ENCODE results near the gene TGOLN2.

TGOLN2 gene

GRCh38 chr2:85308896-85309555 lies 18.8 kb downstream of the TGOLN2 start:
- DNase-seq, result no peak

GRCh38 chr2:85308201-85308600 lies 19.6 kb downstream of the TGOLN2 start:
- no peak for DNase-seq

- DNase-seq, result no peak
Measured at GRCh38 chr2:85307527-85307897, 20.3 kb downstream of the TGOLN2 start.

DNA sequence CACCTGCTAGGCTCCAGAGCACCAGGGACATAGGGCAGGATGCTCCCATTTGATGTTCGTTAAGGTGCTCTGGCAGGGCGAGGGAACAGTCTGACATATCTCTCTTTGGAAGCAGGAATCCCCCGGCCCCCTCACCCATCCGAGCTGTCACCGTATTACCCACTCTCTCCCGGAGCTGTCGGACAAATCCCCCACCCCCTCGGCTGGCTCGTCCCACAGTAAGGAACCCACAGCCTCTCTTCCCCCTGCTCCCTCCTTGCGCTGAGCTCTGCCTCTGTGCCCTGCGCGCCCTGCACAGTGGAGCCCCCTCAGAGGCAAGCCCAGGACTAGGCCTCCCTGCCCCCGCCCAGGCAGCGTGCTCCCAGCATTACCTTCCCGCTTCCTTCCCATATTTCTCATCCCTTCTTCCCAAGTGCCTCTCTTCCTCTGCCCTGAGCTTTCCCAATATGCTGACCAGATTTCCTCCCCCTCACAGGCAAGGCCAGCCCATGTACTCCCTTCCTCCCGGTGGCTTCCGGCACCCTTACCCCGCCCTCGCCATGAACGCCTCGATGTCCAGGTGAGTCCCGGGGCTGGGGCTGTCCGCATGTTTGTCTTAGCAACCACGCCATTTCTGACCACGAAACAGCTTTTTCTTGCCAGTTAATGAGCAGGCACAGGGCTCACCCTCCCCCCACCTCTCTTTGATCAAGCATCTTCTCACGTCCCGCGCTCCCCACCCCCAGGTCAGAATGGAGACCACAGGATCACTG lies 23.8 kb downstream of the TGOLN2 start:
- DNase-seq, result no peak

GRCh38 chr2:85302121-85302520 lies 25.7 kb downstream of the TGOLN2 start:
- DNase-seq, result no peak

GRCh38 chr2:85291425-85292023 lies 36.3 kb downstream of the TGOLN2 start:
- DNase-seq, result no peak

DNA sequence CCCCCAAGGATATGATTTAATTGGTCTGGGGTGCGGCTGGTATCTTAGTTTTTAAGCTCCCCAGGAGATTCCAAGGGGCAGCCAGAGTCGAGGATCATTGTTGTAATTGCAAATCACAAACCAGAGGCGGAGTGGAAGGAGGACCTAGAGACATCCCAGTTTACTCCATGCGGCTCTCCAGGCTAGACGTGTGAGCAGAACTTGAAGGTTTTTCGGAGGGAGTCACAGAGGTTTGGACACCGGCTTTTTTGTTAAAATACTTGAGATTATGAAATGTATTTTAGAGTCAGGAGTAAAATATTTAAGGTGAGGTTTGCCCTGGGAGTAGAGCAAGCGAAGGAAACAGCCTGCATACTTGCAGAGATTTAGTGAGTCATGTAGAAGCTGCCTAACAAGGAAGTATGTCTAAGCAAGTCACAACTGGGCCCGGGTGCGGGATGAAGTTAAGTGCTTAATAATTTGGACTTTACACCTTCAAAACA lies 39.5 kb downstream of the TGOLN2 start:
- DNase-seq, result no peak

- DNase-seq, result no peak
Measured at GRCh38 chr2:85287721-85288120, 40.1 kb downstream of the TGOLN2 start.

DNA sequence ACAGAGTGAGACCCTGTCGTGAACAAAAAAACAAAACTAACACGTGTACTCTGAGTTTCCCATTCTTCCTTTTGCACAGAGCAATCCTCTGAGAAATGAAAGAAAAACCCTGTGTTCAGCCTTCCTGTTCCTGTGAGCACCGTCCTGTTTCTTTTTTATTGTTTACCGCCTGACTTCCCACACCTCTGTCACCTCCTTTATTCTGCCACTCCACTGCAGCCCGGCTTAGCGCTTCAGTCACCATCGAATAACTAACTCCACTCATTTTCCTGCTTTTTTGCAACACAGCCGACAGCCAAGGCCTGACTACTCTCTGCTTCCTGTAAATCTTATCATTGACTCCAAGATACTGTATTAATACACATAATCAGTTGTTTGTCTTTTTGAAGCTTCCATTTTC lies 40.9 kb downstream of the TGOLN2 start:
- no peak for DNase-seq

GRCh38 chr2:85283641-85284040 lies 44.1 kb downstream of the TGOLN2 start:
- DNase-seq, result no peak

GRCh38 chr2:85282914-85283313 lies 44.9 kb downstream of the TGOLN2 start:
- DNase-seq, result no peak

DNA sequence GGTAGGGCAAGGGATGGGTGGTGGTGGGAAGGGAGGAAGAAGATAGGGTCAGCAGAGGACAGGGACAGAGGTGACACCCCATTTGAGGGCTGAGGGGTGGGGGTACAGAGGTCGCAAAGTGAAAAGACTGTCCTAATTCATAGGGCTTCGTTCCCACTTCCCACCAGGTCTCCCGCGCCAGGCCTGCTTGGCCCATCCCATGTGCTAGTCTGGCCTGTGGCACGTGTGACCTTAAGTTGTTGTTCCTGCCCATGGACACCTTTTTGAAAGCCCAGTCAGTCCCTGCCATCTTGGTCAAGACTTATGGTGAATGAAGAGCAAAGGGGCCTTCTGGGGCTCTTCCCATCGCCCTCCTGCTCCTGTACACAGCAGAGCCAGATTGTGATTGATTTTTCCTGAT lies 46.2 kb downstream of the TGOLN2 start:
- DNase-seq, result no peak

- no peak for DNase-seq
Measured at GRCh38 chr2:85278361-85278760, 49.4 kb downstream of the TGOLN2 start.

GRCh38 chr2:85277416-85278158 lies 50.2 kb downstream of the TGOLN2 start:
- DNase-seq, result no peak

DNA sequence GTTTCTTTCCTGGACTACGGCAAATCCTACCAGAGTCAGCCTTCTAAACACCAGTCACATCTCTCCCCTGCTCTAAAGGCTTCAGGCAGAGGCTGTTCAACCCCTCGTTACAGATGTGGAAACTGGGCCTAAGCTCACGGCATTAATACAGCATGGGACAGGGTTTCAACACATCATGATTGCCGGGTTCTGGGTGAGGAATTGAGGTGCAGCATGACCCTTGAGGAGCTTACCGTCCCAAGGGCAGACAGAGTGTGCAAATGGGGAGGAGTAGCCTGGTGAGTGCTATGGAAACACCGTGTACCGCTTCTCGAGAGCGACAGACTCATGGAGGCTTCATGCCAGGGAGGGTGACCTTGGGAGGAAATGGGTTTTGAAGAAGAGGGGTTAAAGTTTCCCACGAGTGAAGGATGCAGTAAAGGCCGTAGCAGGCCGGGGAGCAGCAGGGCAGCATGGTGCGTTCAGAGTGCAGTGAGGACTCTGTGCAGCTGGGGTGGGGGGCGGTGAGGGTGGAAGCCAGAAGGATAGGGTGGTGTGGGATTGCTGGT lies 51.1 kb downstream of the TGOLN2 start:
- no peak for DNase-seq

- DNase-seq, result no peak
Measured at GRCh38 chr2:85275984-85276540, 51.7 kb downstream of the TGOLN2 start.

DNA sequence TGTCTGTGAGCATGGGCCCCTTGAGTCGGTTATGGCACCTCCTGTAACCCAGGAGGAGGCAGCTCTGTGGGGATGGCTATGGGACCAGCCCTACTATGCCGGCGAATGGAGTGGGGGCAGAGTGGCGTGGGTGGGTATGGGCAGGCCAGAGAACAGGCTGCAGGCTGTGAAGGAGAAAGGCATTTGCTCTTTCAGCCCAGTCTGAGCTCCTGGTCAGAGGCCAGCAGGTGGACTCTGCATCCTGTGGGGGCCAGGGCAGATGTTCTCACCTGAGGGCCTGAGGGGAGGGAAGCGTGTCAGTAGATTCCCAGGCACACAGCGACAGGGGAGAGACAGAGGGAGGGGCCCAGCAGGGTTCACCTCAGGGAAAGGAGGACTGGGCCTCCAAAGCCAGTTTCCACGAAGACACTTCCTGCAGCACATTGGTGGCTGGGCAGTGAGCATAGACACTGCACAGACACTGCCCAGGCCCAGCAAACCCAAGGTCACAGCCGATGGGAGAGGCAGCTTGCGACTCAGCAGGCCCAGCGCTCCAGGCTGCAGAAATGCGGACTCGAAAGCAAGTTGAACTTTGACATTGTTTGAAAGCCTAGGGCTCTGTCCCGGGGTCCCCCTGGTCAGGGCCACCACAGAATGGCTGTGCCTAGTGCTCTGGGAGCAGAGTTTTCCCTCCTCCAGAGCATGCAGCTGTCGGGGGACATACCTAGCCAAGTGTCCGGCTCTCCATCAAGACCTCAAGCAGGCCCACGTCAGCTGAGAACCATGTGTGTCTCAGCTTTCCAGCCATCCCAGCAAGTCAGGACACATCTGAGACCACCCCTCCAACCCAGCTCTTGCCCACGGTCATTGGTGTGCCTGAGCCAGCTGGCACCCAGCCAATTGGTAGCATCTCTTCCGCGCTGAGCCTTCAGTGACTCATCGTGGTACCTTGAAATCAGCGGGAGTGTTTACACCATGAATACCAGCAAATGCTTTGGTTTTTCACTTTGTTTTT lies 53.8 kb downstream of the TGOLN2 start:
- DNase-seq, result peak in 1 of 2 experiments; percentile 22

GRCh38 chr2:85272357-85272756 lies 55.4 kb downstream of the TGOLN2 start:
- DNase-seq, result no peak

- no peak for DNase-seq
Measured at GRCh38 chr2:85269959-85270358, 57.8 kb downstream of the TGOLN2 start.

All from activated T-cell treated with anti-CD3 and anti-CD28 coated beads, Interleukin-2, amount 50 U/mL, for 48 hours (primary cell).